Measurements from ENCODE around the gene DGLUCY. TPM values are rescaled to one million over a fixed set of nuclear protein-coding genes. Genes with fewer than 3 reads are reported as not detected.
A peak's percentile ranks its signal among the peaks of the same experiment; 100 is the strongest.

Gene DGLUCY
- polyA plus RNA-seq, 3 donors = 54.9 to 88.4 (median 66.0) TPM

DNA sequence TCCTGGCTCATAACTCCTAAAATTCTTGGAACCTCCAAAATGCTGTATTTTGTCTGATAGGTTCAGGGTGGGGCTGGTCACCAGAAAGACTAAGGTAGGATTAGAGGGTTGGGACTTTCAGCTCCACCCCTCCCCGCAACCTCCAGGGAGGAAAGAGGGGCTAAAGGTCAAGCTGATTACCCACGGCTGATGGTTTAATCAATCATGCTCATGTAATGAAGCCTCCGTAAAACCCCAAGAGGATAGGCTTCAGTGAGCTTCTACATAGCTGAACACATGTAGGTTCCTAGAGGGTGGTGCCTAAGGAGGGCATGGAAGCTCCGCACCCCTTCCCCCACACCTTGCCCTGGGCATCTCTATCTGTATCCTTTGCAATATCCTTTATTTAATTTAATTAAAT lies 60.0 kb downstream of the DGLUCY start:
- Histone ChIP-seq H3K27ac (ENCODE audit: low read depth in 1 of 2, low read length in 2 of 2) (no peak overlapping the region), H3K4me1 (ENCODE audit: control insufficient read depth in 1 of 2, insufficient read depth in 2 of 2, low read length in 2 of 2) (no peaks in the 10 kb centered on the region), H3K27me3 (ENCODE audit: control insufficient read depth in 2 of 2, insufficient read depth in 2 of 2, low read length in 2 of 2) (no peaks in the 10 kb centered on the region), H3K4me3 (replicated peaks in 1 of 3; ENCODE audit: low read depth in 2 of 3, low read length in 3 of 3) (no peak overlapping the region), H3K79me2 (ENCODE audit: insufficient read depth, low read length) (no peaks in the 10 kb centered on the region), H4K20me1 (ENCODE audit: insufficient read depth, low read length) (peaks cover 10% of the 10 kb centered on the region), H3K9ac (ENCODE audit: insufficient read depth, low read length, poor library complexity, severe bottlenecking) (no peak overlapping the region), H3K9me3 (replicated peaks in 1 of 2; ENCODE audit: control insufficient read depth in 1 of 2, insufficient read depth in 1 of 2, low read length in 2 of 2) (no peaks in the 10 kb centered on the region), H3K4me2 (replicated peaks; ENCODE audit: extremely low read depth, low read length, poor library complexity, severe bottlenecking) (no peak overlapping the region), H3K36me3 (replicated peaks in 1 of 2; ENCODE audit: control insufficient read depth in 1 of 2, insufficient read depth in 2 of 2, low read length in 2 of 2) (peaks cover 82 to 99% of the 10 kb centered on the region in 2 donors), H2AFZ (ENCODE audit: insufficient read depth, low read depth, low read length, poor library complexity, severe bottlenecking) (no peak overlapping the region)
- 100% methylated on average over 2 of the region's 4 CpGs for WGBS (ENCODE audit: insufficient coverage)
- intact Hi-C loops (cut with micrococcal nuclease) = loop anchor here (2.0 kb wide), 1 partner anchor 271 kb away; no protein-coding TSS in a partner anchor
- TF ChIP-seq CTCF (IDR thresholded peaks at IDR 0.05) = no peak
- Mint-ChIP-seq H3K4me1 (no peaks in the 10 kb centered on the region), H3K9me3 (peaks cover 0 to 2% (median 0%) of the 10 kb centered on the region in 7 donors), H3K4me3 (no peak overlapping the region), H3K36me3 (peaks cover 66 to 89% of the 10 kb centered on the region in 2 donors), H3K27ac (no peak overlapping the region), H3K27me3 (ENCODE audit: low read depth in 3 of 3) (no peaks in the 10 kb centered on the region)
- DNase-seq = no peak

- intact Hi-C loops (cut with micrococcal nuclease) = loop anchor here (2.0 kb wide), 1 partner anchor 111 kb away; no protein-coding TSS in a partner anchor
- Histone ChIP-seq H3K4me1 (ENCODE audit: control insufficient read depth in 1 of 2, insufficient read depth in 2 of 2, low read length in 2 of 2) (no peaks in the 10 kb centered on the region), H3K9me3 (replicated peaks in 1 of 2; ENCODE audit: control insufficient read depth in 1 of 2, insufficient read depth in 1 of 2, low read length in 2 of 2) (no peaks in the 10 kb centered on the region), H3K36me3 (replicated peaks in 1 of 2; ENCODE audit: control insufficient read depth in 1 of 2, insufficient read depth in 2 of 2, low read length in 2 of 2) (peaks cover 77 to 95% of the 10 kb centered on the region in 2 donors), H3K4me2 (replicated peaks; ENCODE audit: extremely low read depth, low read length, poor library complexity, severe bottlenecking) (no peak overlapping the region), H3K27ac (ENCODE audit: low read depth in 1 of 2, low read length in 2 of 2) (no peak overlapping the region), H4K20me1 (ENCODE audit: insufficient read depth, low read length) (peaks cover 10% of the 10 kb centered on the region), H3K27me3 (ENCODE audit: control insufficient read depth in 2 of 2, insufficient read depth in 2 of 2, low read length in 2 of 2) (no peaks in the 10 kb centered on the region), H3K4me3 (replicated peaks in 1 of 3; ENCODE audit: low read depth in 2 of 3, low read length in 3 of 3) (no peak overlapping the region), H3K79me2 (ENCODE audit: insufficient read depth, low read length) (no peaks in the 10 kb centered on the region), H3K9ac (ENCODE audit: insufficient read depth, low read length, poor library complexity, severe bottlenecking) (no peak overlapping the region), H2AFZ (ENCODE audit: insufficient read depth, low read depth, low read length, poor library complexity, severe bottlenecking) (no peak overlapping the region)
- 100% methylated on average over 5 of the region's 10 CpGs for WGBS (ENCODE audit: insufficient coverage)
- Mint-ChIP-seq H3K9me3 (peaks cover 0 to 2% (median 0%) of the 10 kb centered on the region in 7 donors), H3K27me3 (ENCODE audit: low read depth in 3 of 3) (no peaks in the 10 kb centered on the region), H3K4me1 (no peaks in the 10 kb centered on the region), H3K4me3 (no peak overlapping the region), H3K27ac (peak overlapping the region in 1 of 7 donors; percentile 76), H3K36me3 (peaks cover 64 to 83% of the 10 kb centered on the region in 2 donors)
- no peak for DNase-seq
- TF ChIP-seq CTCF (IDR thresholded peaks at IDR 0.05) = no peak
Measured at GRCh38 chr14:91175291-91176201, 61.7 kb downstream of the DGLUCY start.
